NCI-H446 (cell line): ENCODE data around the gene PHC2.

Experiments
- DNase-seq, 2 experiments: peaks; one replicate each; lab custom pipeline; 2025; lab: John Stamatoyannopoulos, UW

Gene PHC2

GRCh38 chr1:33454646-33455282 is 23.9 kb upstream of the PHC2 start:
- no peak for DNase-seq

GRCh38 chr1:33446590-33446989 is 15.7 kb upstream of the PHC2 start:
- DNase-seq, result no peak

- no peak for DNase-seq
Measured at GRCh38 chr1:33445108-33445507, 14.2 kb upstream of the PHC2 start.

DNA sequence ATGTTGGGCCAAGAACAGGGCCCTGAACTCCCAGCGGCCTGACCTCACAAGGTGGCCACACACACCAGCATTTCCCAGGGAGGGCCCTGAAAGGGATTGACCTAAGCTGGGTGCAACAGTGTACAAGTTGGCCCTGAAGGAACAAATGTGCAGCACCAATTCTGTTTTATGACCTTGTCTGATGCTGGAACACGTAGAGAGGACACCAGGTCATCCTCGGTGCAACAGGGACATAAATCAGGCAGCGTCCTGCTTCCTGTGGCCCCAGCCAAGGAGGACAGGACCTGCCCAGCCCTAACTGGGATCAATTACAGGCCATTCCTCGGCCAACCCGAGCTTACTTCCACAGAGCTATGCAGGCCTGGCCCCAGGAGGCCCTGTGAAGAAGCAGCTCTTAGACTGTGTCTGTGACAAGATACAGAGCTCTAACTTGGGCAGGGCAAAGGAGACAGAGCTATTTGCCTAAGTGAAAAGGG is 12.8 kb upstream of the PHC2 start:
- no peak for DNase-seq

DNA sequence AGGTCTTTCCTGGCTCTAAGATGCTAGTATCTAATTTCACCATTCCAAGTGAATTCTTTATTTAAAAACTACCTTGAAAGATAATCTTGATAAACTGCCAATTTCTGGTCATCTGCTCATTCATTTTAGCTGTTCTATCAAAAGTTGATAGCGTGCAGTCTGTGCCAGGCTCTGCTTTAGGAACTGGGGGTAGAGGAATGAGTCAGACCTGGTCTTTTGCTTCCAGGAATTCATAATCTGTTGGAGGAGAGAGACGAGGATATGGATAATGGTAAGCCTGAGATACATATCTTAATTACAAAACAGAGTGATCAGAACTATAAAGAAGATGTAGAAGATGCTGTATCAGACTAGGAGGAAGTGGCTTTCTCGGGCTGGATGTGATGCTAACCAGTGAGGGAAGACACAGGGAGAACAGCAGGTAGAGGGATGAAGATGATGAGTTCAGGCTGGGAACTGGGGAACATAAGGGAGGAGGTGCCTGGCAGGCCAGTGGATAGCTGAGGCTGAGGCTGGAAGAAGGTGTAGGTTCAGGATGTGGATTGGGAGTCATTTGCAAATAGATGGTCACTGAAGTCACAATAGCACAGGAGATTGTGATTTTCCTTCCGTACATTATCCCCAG is 12.3 kb upstream of the PHC2 start:
- DNase-seq, result peak in 1 of 2 experiments; percentile 22

DNA sequence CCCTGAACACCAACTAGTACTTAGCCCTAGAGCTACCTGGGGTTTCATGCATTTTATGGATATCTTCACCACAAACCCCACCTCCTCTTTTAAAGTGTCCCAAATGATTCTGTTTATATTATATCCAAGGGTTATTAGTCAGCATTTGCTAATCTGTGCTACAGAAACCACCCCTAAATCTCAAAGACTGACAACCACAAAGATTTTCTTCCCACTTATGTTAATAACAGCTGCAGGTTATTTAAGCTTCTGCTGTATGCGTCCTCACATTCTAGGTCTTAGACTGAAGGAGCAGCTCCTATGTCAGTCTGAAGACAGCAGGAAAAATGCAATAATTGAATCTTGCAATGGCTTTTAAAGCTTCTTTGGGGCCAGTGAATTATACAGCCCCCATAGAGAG is 11.2 kb upstream of the PHC2 start:
- DNase-seq, result no peak

DNA sequence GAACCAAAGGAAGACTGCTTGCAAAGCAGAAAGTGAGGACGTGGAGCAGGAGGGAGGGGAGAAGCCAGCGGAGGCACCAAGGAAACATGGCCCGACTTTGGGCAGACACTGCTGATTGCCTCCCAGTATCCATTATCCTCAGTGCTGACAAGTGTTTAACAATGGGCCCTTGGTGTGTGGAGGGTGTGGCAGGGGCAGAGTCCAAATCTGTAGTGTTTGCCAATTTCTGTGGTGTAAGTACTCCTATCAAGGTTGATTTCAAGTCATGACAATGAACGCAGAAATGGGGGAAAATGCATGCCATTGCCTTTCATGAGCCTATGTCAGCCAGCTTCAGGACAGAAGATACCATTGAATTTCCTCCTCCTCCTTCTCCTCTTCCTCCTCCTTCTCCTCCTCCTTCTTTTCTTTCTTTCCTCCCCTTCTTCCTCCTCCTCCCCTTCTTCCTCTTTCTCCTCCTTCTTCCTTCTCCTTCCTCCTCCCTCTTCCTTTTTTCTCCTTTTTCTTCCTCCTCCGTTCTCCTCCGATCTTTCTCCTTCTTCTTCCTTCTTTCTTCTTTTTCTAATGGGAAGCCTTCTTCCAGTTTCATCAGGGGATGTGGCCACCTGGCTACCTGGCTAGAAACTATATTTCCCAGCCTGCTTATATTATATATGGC is 10.3 kb upstream of the PHC2 start:
- DNase-seq, result no peak

DNA sequence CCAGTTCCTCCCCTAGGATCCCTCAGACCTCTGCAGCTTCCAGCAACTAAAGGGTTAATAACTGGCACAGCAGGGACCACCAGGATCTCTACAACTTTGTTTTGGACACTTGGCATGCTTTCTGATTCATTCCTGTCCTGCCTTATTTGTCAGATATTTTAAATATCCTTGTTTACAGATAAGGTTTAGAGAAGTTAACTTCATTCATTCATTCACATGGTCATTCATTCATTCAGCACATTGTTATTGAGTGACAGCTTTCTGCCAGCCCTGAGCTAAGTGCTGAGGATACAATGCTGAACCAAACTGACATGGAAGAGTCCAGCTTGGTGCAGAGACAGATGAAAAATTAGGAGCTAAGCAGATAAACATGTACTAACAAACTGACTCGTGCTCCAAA is 8.8 kb upstream of the PHC2 start:
- no peak for DNase-seq

- no peak for DNase-seq
Measured at GRCh38 chr1:33438364-33439160, 7.7 kb upstream of the PHC2 start.

GRCh38 chr1:33436557-33437285 is 5.8 kb upstream of the PHC2 start:
- DNase-seq, result no peak

- peak in 1 of 2 experiments; percentile 23 for DNase-seq
Measured at GRCh38 chr1:33435096-33435820, 4.4 kb upstream of the PHC2 start.

GRCh38 chr1:33434363-33434750 is 3.5 kb upstream of the PHC2 start:
- no peak for DNase-seq

DNA sequence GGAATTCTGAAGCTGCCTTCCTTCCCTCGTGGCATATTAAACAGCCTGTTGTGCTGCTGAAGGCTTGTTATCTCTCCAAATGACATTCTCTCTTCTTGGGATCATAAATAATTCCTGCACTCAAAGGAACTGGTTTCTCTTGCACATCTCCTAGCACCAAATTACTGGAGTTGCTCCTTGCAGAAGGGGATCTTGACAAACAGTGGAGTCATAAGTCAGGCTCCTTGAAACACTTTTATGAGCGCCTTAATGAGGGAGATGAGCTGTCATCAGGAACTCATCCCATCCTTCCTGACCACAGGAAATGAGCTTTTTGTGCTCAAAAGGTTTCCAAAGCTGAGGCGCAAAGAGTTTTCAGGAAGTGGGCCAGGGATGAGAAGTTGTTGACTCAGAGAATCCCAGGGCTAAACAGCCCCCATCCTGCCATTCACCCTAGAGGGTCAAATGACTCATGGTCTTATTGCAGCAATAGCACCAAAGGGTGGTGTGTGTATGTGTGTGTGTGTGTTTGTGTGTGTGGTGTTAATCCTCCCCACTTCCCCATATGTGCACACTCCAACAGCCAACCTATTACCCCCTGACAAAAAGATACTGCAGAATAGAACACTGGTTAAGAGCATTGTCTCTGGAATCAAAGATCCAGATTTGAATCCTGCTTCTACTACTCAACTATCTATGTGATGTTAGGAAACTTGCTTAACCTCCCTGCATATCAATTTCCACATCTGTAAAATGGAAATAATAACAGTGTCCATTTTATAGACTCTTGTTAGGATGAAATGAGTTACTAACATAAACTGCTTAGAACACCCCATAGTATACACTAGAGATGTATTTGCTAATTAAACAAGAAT is 2.8 kb upstream of the PHC2 start:
- DNase-seq, result no peak

GRCh38 chr1:33429856-33430691 is 821 bp downstream of the PHC2 start:
- no peak for DNase-seq

DNA sequence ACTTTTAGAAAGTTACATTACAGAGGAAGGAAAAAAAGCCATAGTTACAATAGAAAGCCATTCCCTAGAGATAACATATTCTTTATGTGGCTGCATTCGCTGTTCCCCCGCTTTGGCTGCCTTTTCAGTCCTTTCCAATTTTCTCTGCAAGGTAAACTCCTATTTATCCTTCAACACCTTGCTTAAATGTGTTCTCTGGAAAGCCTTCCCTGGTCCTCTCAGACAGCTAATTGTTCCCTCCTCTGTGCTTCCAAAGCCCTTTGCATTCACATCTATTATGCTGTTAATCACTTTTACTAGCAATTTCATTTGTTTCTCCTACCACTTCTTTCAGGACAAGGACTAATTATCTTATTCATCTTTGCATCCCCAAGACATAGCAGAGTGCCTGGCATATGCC is 1.6 kb downstream of the PHC2 start:
- no peak for DNase-seq

DNA sequence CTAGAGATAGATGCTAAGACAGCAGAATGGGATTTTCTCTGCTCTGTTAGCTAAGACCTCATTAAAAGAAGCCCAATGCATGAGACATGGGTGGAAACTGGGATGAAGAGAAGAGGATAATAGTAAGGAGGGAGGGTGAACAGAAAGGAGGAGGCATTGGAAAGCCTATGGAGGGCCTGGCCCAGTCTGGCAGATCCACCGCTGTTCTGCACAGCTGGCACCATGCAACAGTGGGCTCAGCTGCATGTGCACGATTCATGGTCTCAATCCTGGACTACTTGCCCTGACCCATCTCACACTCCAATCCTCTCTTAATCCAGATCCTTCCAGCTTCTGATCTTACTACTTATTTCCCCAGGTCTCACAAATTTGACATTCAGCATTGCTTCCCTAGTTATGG is 2.2 kb downstream of the PHC2 start:
- DNase-seq, result no peak

GRCh38 chr1:33426916-33427315 is 4.0 kb downstream of the PHC2 start:
- DNase-seq, result peak in 1 of 2 experiments; percentile 2

GRCh38 chr1:33425900-33426299 is 5.0 kb downstream of the PHC2 start:
- no peak for DNase-seq

- no peak for DNase-seq
Measured at GRCh38 chr1:33424610-33425009, 6.3 kb downstream of the PHC2 start.
